CD14-positive monocyte (primary cell): ENCODE results near the gene SLC26A6. TPM values are rescaled to one million over a fixed set of nuclear protein-coding genes. Genes with fewer than 3 reads are reported as not detected.

Experiments used
- DNase-seq, 3 donors: peaks; one replicate each; pipeline ENCODE4 v3.0.0-alpha.2; 2011 to 2022
- H2AFZ ChIP-seq: 2 replicates; pipeline ENCODE4 v1.6.0; 2012; ENCODE audit warnings: mild to moderate bottlenecking, low read depth, low read length, inconsistent platforms; ENCODE audit not compliant: insufficient read depth, poor library complexity, severe bottlenecking
- H3K27ac ChIP-seq, 2 donors: 1 replicate in 1 of 2; 2 replicates in 1 of 2; pipeline ENCODE4 v1.5.1; 2012 to 2013; ENCODE audit warnings: low read length in 2 of 2, control low read depth in 1 of 2, inconsistent platforms in 1 of 2, low read depth in 1 of 2, mild to moderate bottlenecking in 1 of 2
- H3K27me3 ChIP-seq, 2 donors: one replicate each; pipeline versions ENCODE4 v1.6.0 to v1.6.1; 2011 to 2013; ENCODE audit warnings: low read length in 2 of 2; ENCODE audit not compliant: control insufficient read depth in 2 of 2, insufficient read depth in 2 of 2
- H3K36me3 ChIP-seq, 2 donors: replicated peaks in 1 of 2; 1 replicate in 1 of 2; 2 replicates in 1 of 2; pipeline versions ENCODE4 v1.5.1 to v1.6.1; 2012 to 2013; ENCODE audit warnings: low read length in 2 of 2, control low read depth in 1 of 2, inconsistent platforms in 1 of 2, mild to moderate bottlenecking in 1 of 2; ENCODE audit not compliant: insufficient read depth in 2 of 2, control insufficient read depth in 1 of 2
- H3K4me1 ChIP-seq, 2 donors: 1 replicate in 1 of 2; 2 replicates in 1 of 2; pipeline versions ENCODE4 v1.5.1 to v1.6.1; 2012 to 2013; ENCODE audit warnings: low read length in 2 of 2, control low read depth in 1 of 2, inconsistent platforms in 1 of 2, mild to moderate bottlenecking in 1 of 2, moderate library complexity in 1 of 2; ENCODE audit not compliant: insufficient read depth in 2 of 2, control insufficient read depth in 1 of 2
- H3K4me2 ChIP-seq: replicated peaks from 2 replicates; pipeline ENCODE3; 2012; ENCODE audit warnings: low read length, moderate library complexity, mild to moderate bottlenecking; ENCODE audit not compliant: poor library complexity, severe bottlenecking; ENCODE audit errors: extremely low read depth
- H3K4me3 ChIP-seq, 3 experiments: fragments of 200-600 bp in 1 of 3; sonication (generic) in 1 of 3; replicated peaks in 1 of 3; 1 replicate in 2 of 3; 2 replicates in 1 of 3; pipeline ENCODE4 v1.5.1; 2011 to 2013; ENCODE audit warnings: low read length in 3 of 3, mild to moderate bottlenecking in 3 of 3, control low read depth in 2 of 3, low read depth in 2 of 3, inconsistent platforms in 1 of 3, moderate library complexity in 1 of 3
- H3K79me2 ChIP-seq: 2 replicates; pipeline ENCODE4 v1.6.0; 2012; ENCODE audit warnings: mild to moderate bottlenecking, control low read depth, inconsistent platforms, low read length, moderate library complexity; ENCODE audit not compliant: insufficient read depth
- H3K9ac ChIP-seq: 2 replicates; pipeline ENCODE4 v1.6.0; 2017; ENCODE audit warnings: low read length, mild to moderate bottlenecking; ENCODE audit not compliant: insufficient read depth, poor library complexity, severe bottlenecking
- H3K9me3 ChIP-seq, 2 donors: replicated peaks in 1 of 2; 1 replicate in 1 of 2; 2 replicates in 1 of 2; pipeline versions ENCODE4 v1.5.1 to v1.6.1; 2012 to 2013; ENCODE audit warnings: low read length in 2 of 2, control low read depth in 1 of 2; ENCODE audit not compliant: control insufficient read depth in 1 of 2, insufficient read depth in 1 of 2
- H4K20me1 ChIP-seq: 2 replicates; pipeline ENCODE4 v1.6.0; 2012; ENCODE audit warnings: mild to moderate bottlenecking, low read length, control low read depth, moderate library complexity; ENCODE audit not compliant: insufficient read depth
- H3K27ac Mint-ChIP-seq, 7 donors: one replicate each; pipeline ENCODE4 v1.8.0; 2020; ENCODE audit warnings: mild to moderate bottlenecking in 7 of 7, mixed read lengths in 7 of 7, moderate library complexity in 6 of 7, inconsistent platforms in 2 of 7
- H3K27me3 Mint-ChIP-seq, 3 donors: one replicate each; pipeline ENCODE4 v1.8.0; 2021 to 2022; ENCODE audit warnings: low read depth in 3 of 3, mild to moderate bottlenecking in 3 of 3, mixed read lengths in 3 of 3, moderate library complexity in 3 of 3, inconsistent platforms in 1 of 3
- H3K36me3 Mint-ChIP-seq, 2 donors: one replicate each; pipeline ENCODE4 v1.8.0; 2020; ENCODE audit warnings: mixed read lengths in 2 of 2, inconsistent platforms in 1 of 2, mild to moderate bottlenecking in 1 of 2
- H3K4me1 Mint-ChIP-seq: one replicate; pipeline ENCODE4 v1.8.0; 2020; ENCODE audit warnings: mild to moderate bottlenecking, mixed read lengths
- H3K4me3 Mint-ChIP-seq, 2 donors: one replicate each; pipeline ENCODE4 v1.8.0; 2020; ENCODE audit warnings: mild to moderate bottlenecking in 2 of 2, mixed read lengths in 2 of 2, moderate library complexity in 1 of 2
- H3K9me3 Mint-ChIP-seq, 7 donors: one replicate each; pipeline ENCODE4 v1.8.0; 2020 to 2022; ENCODE audit warnings: mixed read lengths in 7 of 7, mild to moderate bottlenecking in 6 of 7, moderate library complexity in 6 of 7, inconsistent platforms in 2 of 7
- CTCF ChIP-seq: fragments of 200-600 bp; IDR thresholded peaks from one replicate; pipeline ENCODE4 v1.8.0; 2022; ENCODE audit warnings: antibody characterized with exemption, mild to moderate bottlenecking
- WGBS: methylation state at CpG from one replicate; pipeline ENCODE4 v1.1.5; 2013; ENCODE audit warnings: missing lambda C conversion rate; ENCODE audit not compliant: insufficient coverage; 5-methylcytosine and 5-hydroxymethylcytosine counted together
- intact Hi-C, 2 donors: fragments of 100-400 bp; cut with micrococcal nuclease; formaldehyde crosslinking; loops; one replicate each; pipeline versions ENCODE4 v1.15.0 to v1.15.1; 2023
- polyA plus RNA-seq, 3 donors: library from polyadenylated mRNA; depleted of rRNA in 1 of 3; unstranded in 2 of 3; stranded (reverse) in 1 of 3; fragments of 300-500 nt in 2 of 3; fragments of >200 nt in 1 of 3; fragmentation: Illumina TruSeq in 2 of 3; gene quantifications; 1 replicate in 2 of 3; 2 replicates in 1 of 3; pipeline ENCODE4 v1.2.3, GENCODE V29; 2012 to 2021

Gene SLC26A6
- polyA plus RNA-seq, 3 donors: 16.3 to 92.8 (median 20.4) TPM

GRCh38 chr3:48681541-48681880 lies 46.2 kb upstream of the SLC26A6 start:
- H3K4me2 ChIP-seq: no peak overlapping the region

GRCh38 chr3:48680811-48681540 lies 45.7 kb upstream of the SLC26A6 start:
- Histone ChIP-seq H3K9ac (no peak overlapping the region), H2AFZ (no peak overlapping the region), H3K9me3 (no peaks in the 10 kb centered on the region), H3K4me3 (no peak overlapping the region), H3K36me3 (peaks cover 31 to 59% of the 10 kb centered on the region in 2 donors), H3K4me1 (peaks cover 27 to 35% of the 10 kb centered on the region in 2 donors), H3K4me2 (no peak overlapping the region), H4K20me1 (no peaks in the 10 kb centered on the region), H3K27ac (no peak overlapping the region), H3K27me3 (no peaks in the 10 kb centered on the region), H3K79me2 (peaks cover 12% of the 10 kb centered on the region)
- H3K27me3 Mint-ChIP-seq: peaks cover 0 to 4% (median 3%) of the 10 kb centered on the region in 3 donors
- intact Hi-C loops: loop anchor here (10.0 kb wide), 3 partner anchors 126 to 406 kb away; partner anchors contain the start of gene PFKFB4 (in 1 of the 2)
- no peak for TF ChIP-seq CTCF
- peaks cover 37% of the 10 kb centered on the region for H3K4me1 Mint-ChIP-seq
- no peak for DNase-seq
- peaks cover 0 to 1% (median 0%) of the 10 kb centered on the region in 7 donors for H3K9me3 Mint-ChIP-seq
- peak overlapping the region in 1 of 7 donors; percentile 62 for H3K27ac Mint-ChIP-seq
- WGBS: over 99% methylated on average over 17 of the region's 17 CpGs
- no peak overlapping the region for H3K4me3 Mint-ChIP-seq
- peaks cover 47 to 50% of the 10 kb centered on the region in 2 donors for H3K36me3 Mint-ChIP-seq

More at GRCh38 chr3:48681541-48681880, 46.2 kb upstream of the SLC26A6 start:
- H3K27ac ChIP-seq: no peak overlapping the region
- H3K27me3 Mint-ChIP-seq: peaks cover 0 to 6% (median 3%) of the 10 kb centered on the region in 3 donors
- no peak overlapping the region for H2AFZ ChIP-seq
- peaks cover 0 to 1% (median 0%) of the 10 kb centered on the region in 7 donors for H3K9me3 Mint-ChIP-seq
- TF ChIP-seq CTCF: no peak
- H3K27me3 ChIP-seq: no peaks in the 10 kb centered on the region
- H3K4me3 Mint-ChIP-seq: no peak overlapping the region
- peaks cover 41 to 45% of the 10 kb centered on the region in 2 donors for H3K36me3 Mint-ChIP-seq
- H3K27ac Mint-ChIP-seq: no peak overlapping the region
- no peak overlapping the region for H3K9ac ChIP-seq
- intact Hi-C loops: loop anchor here (10.0 kb wide), 3 partner anchors 127 to 407 kb away; partner anchors contain the start of gene PFKFB4 (in 1 of the 2)
- H3K9me3 ChIP-seq: no peaks in the 10 kb centered on the region
- no peaks in the 10 kb centered on the region for H4K20me1 ChIP-seq
- peaks cover 31 to 54% of the 10 kb centered on the region in 2 donors for H3K36me3 ChIP-seq
- H3K4me1 Mint-ChIP-seq: peaks cover 42% of the 10 kb centered on the region
- WGBS: 97% methylated on average over 7 of the region's 7 CpGs
- H3K4me3 ChIP-seq: no peak overlapping the region
- peaks cover 31 to 40% of the 10 kb centered on the region in 2 donors for H3K4me1 ChIP-seq
- H3K79me2 ChIP-seq: peaks cover 12% of the 10 kb centered on the region
- DNase-seq: no peak
